IPS DF 6.9 (cell line): ENCODE measurements around the gene ARHGEF6.

Experiments used
- DNase-seq: peaks from one replicate; pipeline ENCODE4 v3.0.0-alpha.2; 2013; ENCODE audit warnings: low read depth, low spot score
- H3K27ac ChIP-seq: one replicate; pipeline ENCODE4 v1.5.1; 2013; ENCODE audit warnings: low read length, control low read depth
- H3K27me3 ChIP-seq: 2 replicates; pipeline ENCODE4 v1.6.1; 2013; ENCODE audit warnings: mild to moderate bottlenecking, low read length; ENCODE audit not compliant: control insufficient read depth, insufficient read depth
- H3K36me3 ChIP-seq: 2 replicates; pipeline ENCODE4 v1.6.1; 2013; ENCODE audit warnings: low read length; ENCODE audit not compliant: control insufficient read depth, insufficient read depth
- H3K4me1 ChIP-seq: 2 replicates; pipeline ENCODE4 v1.6.1; 2013; ENCODE audit warnings: low read length; ENCODE audit not compliant: control insufficient read depth, insufficient read depth
- H3K4me3 ChIP-seq: 2 replicates; pipeline ENCODE4 v1.5.1; 2013; ENCODE audit warnings: mild to moderate bottlenecking, low read length
- H3K9me3 ChIP-seq: 2 replicates; pipeline ENCODE4 v1.6.1; 2013; ENCODE audit warnings: low read length, inconsistent platforms; ENCODE audit not compliant: control insufficient read depth, insufficient read depth
- WGBS: extraction: QIAGEN DNeasy Blood & Tissue Kit; methylation state at CpG from one replicate; pipeline ENCODE4 v1.1.7; 2013; ENCODE audit warnings: mixed read lengths, missing lambda C conversion rate; ENCODE audit not compliant: insufficient read length, insufficient coverage; 5-methylcytosine and 5-hydroxymethylcytosine counted together

ARHGEF6 gene

DNA sequence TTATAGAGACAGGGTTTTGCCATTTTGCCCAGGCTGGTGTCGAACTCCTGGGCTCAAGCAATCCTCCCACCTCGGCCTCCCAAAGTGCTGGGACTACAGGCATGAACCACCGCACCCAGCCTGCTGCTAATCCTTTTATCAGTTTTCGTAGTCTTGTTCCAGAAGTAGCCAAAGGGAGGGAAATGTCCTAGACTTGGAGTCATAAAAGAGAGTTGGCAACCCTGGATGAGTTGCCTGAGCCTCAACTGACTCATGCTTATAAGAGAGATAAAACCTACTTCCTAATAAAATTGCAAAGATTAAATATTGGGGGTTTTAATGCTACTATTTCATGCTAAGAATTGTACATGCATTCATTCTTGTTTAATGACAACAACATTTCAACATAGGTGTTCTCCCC, 88.5 kb downstream of the ARHGEF6 start:
- H3K4me3 ChIP-seq, result no peak overlapping the region
- no peak overlapping the region for H3K27ac ChIP-seq
- no CpG with 5 or more reads among the region's 4 CpGs for WGBS
- H3K9me3 ChIP-seq, result no peaks in the 10 kb centered on the region
- no peaks in the 10 kb centered on the region for H3K27me3 ChIP-seq
- H3K4me1 ChIP-seq, result no peaks in the 10 kb centered on the region
- DNase-seq, result no peak
- no peaks in the 10 kb centered on the region for H3K36me3 ChIP-seq

DNA sequence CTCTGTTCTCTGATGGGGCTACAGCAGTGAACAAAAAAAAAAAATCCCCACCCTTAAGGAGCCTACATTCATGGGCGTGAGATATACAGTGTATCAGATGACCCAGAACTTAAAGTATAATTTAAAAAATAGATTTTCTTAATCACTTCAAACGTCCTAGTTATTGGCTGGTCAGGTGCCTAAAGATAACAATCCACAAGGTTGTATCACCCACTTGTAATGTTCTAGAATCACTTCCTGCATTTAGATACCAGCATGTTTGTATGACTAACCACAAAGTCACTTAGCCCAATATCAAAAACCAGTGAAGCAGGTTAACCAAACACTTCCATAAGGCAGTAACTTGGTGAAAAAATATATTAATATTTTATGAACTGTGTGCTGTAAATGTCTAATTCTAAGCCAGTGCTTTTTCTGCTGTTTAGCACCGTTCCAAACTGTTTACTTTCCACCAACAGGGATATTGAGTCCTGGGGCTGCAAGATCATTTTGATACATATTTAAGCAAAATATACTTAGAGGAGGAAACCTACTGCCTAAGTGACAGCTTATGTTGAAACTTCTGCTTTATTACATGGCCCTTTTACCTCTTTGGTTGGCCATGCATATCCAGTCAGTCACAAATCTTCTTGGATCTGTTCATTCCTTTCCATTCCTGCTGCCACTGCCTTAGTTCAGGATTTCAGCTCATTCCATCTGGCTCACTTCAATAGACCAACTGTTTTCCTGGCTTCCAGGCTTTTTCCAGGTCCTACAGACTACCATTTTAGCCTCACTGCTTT, 89.5 kb downstream of the ARHGEF6 start:
- Histone ChIP-seq H3K36me3 (no peaks in the 10 kb centered on the region), H3K27me3 (no peaks in the 10 kb centered on the region), H3K27ac (no peak overlapping the region), H3K4me3 (no peak overlapping the region), H3K4me1 (no peaks in the 10 kb centered on the region), H3K9me3 (no peaks in the 10 kb centered on the region)
- WGBS, result no CpG with 5 or more reads among the region's 3 CpGs
- no peak for DNase-seq

DNA sequence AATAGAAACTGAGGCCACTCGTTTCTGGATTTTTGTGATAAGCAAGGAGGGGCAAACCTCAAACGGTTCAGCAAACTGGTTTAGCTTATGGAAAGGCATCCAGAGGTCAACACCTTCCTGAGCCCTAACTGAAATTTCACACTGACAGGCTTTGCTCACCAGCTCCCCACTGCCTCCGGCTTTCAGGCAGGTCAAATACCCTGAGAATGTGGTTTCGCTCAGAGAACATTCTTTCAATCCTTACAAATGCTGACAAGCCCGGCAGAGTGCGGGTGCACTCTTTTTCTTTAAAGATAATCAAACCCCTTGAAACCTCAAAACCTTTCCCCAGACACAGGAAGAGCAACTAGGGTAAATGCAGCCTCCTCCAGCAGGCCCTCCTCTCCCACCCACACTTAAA, 91.3 kb downstream of the ARHGEF6 start:
- H3K27me3 ChIP-seq, result no peaks in the 10 kb centered on the region
- no CpG with 5 or more reads among the region's 6 CpGs for WGBS
- H3K9me3 ChIP-seq, result no peaks in the 10 kb centered on the region
- H3K27ac ChIP-seq, result no peak overlapping the region
- DNase-seq, result no peak
- no peak overlapping the region for H3K4me3 ChIP-seq
- H3K4me1 ChIP-seq, result no peaks in the 10 kb centered on the region
- H3K36me3 ChIP-seq, result no peaks in the 10 kb centered on the region

DNA sequence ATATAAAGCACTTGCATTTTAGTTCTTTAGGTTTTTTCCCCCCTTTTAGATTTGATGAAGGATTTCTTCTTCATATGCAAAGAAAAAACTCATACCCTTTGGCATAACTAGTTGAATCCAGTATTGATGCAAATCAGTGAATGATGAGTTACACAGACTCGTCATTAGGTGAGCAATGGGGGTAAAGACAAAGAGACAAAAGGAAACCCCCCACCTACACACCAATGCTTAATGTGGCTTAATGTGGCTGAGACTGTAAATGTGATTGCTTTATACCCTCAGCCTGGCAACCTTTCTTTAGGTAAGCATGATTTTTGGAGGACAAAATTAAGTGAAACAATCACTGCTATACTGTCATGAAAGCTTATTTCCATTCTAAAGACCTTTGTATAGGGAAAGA, 93.3 kb downstream of the ARHGEF6 start:
- no peak overlapping the region for H3K4me3 ChIP-seq
- DNase-seq, result no peak
- H3K27me3 ChIP-seq, result no peaks in the 10 kb centered on the region
- H3K9me3 ChIP-seq, result no peaks in the 10 kb centered on the region
- no peaks in the 10 kb centered on the region for H3K4me1 ChIP-seq
- no peak overlapping the region for H3K27ac ChIP-seq
- no CpG with 5 or more reads among the region's 1 CpG for WGBS
- H3K36me3 ChIP-seq, result no peaks in the 10 kb centered on the region

DNA sequence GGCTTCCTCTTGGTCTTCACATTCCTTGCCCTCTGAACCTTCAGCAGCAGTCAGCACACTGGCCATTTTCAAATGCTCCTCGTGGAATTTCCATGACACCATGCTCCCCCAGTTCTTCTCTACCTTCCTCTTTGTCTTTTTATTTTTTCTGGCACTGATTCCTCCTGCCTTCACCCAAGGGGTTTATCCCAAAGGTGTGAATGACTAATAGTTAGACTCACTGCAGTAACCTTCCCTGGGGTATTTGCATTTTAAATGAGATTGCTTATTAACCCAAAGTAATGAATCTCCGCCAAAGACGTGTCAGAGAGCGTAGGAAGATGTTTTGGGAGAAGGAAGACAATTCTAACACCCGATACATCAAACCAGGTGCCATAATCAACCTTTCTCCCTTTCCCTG, 96.6 kb downstream of the ARHGEF6 start:
- Histone ChIP-seq H3K4me3 (no peak overlapping the region), H3K27me3 (no peaks in the 10 kb centered on the region), H3K27ac (no peak overlapping the region), H3K4me1 (no peaks in the 10 kb centered on the region), H3K36me3 (no peaks in the 10 kb centered on the region), H3K9me3 (no peaks in the 10 kb centered on the region)
- no CpG with 5 or more reads among the region's 5 CpGs for WGBS
- no peak for DNase-seq

DNA sequence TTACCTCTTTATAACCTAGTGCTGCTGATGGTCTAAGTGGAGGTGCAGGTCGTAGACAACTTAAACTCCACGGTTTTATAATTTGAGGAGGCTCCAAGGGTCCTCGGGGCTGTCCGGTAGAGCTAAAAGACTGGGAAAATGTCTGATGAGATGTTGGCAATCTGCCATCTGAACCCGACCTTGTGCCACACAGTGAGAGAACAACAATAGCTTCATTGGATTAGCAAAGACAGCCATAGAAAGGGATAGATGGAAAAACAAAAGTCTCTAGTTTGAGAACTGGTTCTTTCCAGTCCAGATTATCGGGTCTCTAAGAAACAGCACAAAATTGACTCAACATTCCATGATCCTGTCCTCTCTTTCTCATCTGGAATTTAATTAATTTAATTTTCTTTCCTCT, 101.2 kb downstream of the ARHGEF6 start:
- Histone ChIP-seq H3K36me3 (no peaks in the 10 kb centered on the region), H3K9me3 (no peaks in the 10 kb centered on the region), H3K4me3 (no peak overlapping the region), H3K4me1 (no peaks in the 10 kb centered on the region), H3K27ac (no peak overlapping the region), H3K27me3 (no peaks in the 10 kb centered on the region)
- WGBS, result no CpG with 5 or more reads among the region's 6 CpGs
- DNase-seq, result no peak

DNA sequence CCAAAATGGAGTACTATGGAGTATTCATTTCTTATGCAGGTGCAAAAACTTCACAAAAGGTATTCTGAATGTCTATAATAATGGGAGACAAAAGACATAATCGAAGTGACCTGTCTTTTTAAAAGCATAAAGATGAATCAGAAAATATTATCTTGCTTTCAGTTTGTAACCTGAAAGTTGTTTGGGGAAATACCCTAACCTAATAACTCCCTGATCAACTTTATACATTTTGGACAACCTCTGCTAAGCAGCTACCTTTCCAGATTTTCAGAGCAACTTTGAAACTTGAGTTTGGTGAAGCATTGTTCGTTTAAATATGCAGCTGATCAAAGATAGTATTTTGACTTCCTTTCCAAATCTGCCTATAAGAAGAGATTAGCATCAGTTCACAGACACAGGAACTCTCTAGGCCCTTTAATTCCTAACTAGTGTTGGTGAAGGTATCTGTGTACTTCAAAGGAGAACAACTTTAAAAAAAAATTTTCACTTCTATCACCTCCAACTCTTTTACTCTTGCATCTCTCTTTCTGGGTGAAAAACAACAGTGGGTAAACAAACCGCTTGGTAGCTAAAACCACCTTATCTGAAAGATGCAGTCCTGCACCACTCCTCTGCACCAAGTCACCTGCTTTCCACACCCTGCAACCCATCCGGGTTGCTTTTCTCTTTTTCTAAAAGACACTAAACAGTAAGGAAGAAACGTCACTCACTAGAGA, 106.3 kb downstream of the ARHGEF6 start:
- Histone ChIP-seq H3K27me3 (no peaks in the 10 kb centered on the region), H3K9me3 (no peaks in the 10 kb centered on the region)

DNA sequence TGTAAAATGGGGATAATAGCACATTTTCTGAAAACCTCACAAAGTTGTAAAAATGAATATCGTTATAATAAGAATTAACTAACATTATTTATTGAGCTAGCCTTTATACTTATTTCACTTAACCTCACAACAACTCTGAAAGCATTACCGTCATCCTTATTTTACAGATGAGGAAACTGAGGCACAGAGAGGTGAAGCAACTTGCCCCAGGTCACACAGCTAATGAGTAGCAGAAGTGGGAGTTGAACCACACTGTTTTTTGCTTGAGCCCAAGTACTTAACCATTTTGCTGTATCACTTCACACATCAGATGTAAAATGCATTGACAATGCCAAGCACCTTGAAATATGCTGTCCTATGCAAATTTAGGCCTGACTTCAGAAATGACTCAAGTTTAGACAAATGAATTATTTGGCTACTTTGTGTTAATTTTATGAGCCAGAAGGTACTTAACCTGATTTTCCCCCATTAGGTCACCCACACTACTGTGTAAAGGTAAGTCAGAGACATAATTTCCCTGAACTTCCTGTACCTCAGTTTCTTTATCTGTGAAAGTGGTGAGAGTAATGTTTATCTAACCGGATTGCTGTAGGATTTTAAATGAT, 109.6 kb downstream of the ARHGEF6 start:
- no peak overlapping the region for H3K4me3 ChIP-seq
- no peaks in the 10 kb centered on the region for H3K27me3 ChIP-seq
- no peak overlapping the region for H3K27ac ChIP-seq
- no peaks in the 10 kb centered on the region for H3K36me3 ChIP-seq
- WGBS, result no CpG with 5 or more reads among the region's 3 CpGs
- no peaks in the 10 kb centered on the region for H3K9me3 ChIP-seq
- H3K4me1 ChIP-seq, result no peaks in the 10 kb centered on the region
- no peak for DNase-seq

More for the DNA sequence above, 106.3 kb downstream of the ARHGEF6 start:
- no CpG with 5 or more reads among the region's 5 CpGs for WGBS
- DNase-seq, result no peak
- H3K4me1 ChIP-seq, result no peaks in the 10 kb centered on the region
- H3K36me3 ChIP-seq, result no peaks in the 10 kb centered on the region
- no peak overlapping the region for H3K4me3 ChIP-seq
- no peak overlapping the region for H3K27ac ChIP-seq

DNA sequence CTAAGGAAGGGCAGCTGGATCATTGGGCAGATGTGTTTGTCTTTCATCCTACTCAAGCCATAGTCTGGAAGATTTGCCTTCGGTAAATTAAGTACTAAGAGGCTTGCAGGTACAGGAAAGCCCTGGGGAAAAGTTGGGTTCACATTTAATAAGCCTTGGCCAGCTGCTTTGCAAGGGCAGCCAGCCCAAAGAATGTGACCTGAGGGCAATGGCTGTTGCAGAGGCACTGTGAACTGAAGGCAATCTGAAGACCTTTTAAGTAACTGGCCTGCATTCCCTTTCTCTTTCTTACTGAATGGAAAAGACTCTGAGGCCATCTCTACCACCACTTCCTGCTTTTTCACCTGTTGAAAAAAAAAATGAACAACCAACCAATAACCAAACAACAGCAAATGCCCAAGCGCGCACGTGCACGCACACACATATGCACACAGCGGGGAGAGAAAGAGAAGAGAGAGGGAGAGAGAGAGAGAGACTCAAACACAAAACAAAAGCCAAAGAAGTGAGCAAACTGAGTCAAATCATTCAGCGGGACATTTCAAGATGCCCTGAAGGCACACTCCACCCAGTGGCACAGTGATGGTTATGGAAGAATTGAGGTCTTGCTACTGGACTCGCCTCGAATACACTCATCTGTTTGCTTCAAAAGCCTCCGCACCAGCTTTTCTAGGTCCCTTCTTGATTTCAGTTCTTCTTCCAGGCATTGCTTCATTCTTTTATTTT, 113.1 kb downstream of the ARHGEF6 start:
- no CpG with 5 or more reads among the region's 10 CpGs for WGBS
- Histone ChIP-seq H3K9me3 (no peaks in the 10 kb centered on the region), H3K27ac (no peak overlapping the region), H3K36me3 (no peaks in the 10 kb centered on the region), H3K27me3 (no peaks in the 10 kb centered on the region), H3K4me1 (no peaks in the 10 kb centered on the region), H3K4me3 (no peak overlapping the region)
- DNase-seq, result no peak

DNA sequence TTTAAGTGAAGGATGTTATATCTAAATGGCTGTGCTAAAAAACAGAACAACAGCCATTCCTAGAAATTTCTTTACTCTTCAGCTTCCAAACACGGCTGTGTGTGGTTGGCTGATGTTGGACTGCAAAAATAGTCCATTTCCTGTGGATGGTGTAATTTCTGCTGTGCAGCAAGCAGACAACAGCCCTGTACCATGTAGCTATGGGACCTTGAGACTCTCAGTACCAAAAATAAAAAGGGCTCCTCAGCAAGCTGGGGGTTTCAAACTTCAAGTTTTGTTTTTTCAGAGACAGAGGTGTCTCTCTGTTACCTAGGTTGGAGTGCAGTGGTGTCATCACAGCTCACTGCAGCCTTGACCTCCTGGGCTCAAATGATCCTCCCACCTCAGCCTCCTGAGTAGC, 114.6 kb downstream of the ARHGEF6 start:
- DNase-seq, result no peak
- H3K9me3 ChIP-seq, result no peaks in the 10 kb centered on the region
- no peaks in the 10 kb centered on the region for H3K36me3 ChIP-seq
- no peaks in the 10 kb centered on the region for H3K4me1 ChIP-seq
- no peak overlapping the region for H3K4me3 ChIP-seq
- H3K27ac ChIP-seq, result no peak overlapping the region
- H3K27me3 ChIP-seq, result no peaks in the 10 kb centered on the region
- WGBS, result no CpG with 5 or more reads among the region's 1 CpG
